ENCODE measurements around the gene TRAPPC8.

The TRAPPC8 gene

GRCh38 chr18:31892936-31893335 lies 50.0 kb downstream of the TRAPPC8 start:
- Histone ChIP-seq H3K9me2 (ENCODE audit: low read depth, low read length) (no peaks in the 10 kb centered on the region), H2AFZ (ENCODE audit: low read length) (no peak overlapping the region), H3K4me3 (ENCODE audit: low read depth, low read length, poor library complexity, severe bottlenecking) (no peak overlapping the region), H3K27me3 (ENCODE audit: insufficient read depth, low read length) (no peaks in the 10 kb centered on the region), H3K9me3 (ENCODE audit: low read length) (no peaks in the 10 kb centered on the region), H3K27ac (ENCODE audit: low read depth, low read length, poor library complexity, severe bottlenecking) (no peak overlapping the region), H4K20me1 (ENCODE audit: insufficient read depth, low read length) (no peaks in the 10 kb centered on the region), H3K79me2 (ENCODE audit: insufficient read depth, low read length) (no peaks in the 10 kb centered on the region), H3K36me3 (ENCODE audit: insufficient read depth, low read length) (peaks cover 57% of the 10 kb centered on the region), H3K4me1 (ENCODE audit: insufficient read depth, low read length, severe bottlenecking) (no peaks in the 10 kb centered on the region), H3K4me2 (ENCODE audit: low read length) (no peak overlapping the region), H3K9ac (ENCODE audit: low read length) (no peak overlapping the region), H3F3A (ENCODE audit: insufficient read depth, low read length) (no peaks in the 10 kb centered on the region)
- TF ChIP-seq EZH2 (IDR thresholded peaks at IDR 0.05; ENCODE audit: borderline replicate concordance, low read length), result no peak
- TF ChIP-seq CTCF (IDR thresholded peaks at IDR 0.05; ENCODE audit: low read length), result no peak

- H3K4me3 ChIP-seq (ENCODE audit: low read depth, low read length, poor library complexity, severe bottlenecking), result no peak overlapping the region
- no peaks in the 10 kb centered on the region for H4K20me1 ChIP-seq (ENCODE audit: insufficient read depth, low read length)
- H3K9me3 ChIP-seq (ENCODE audit: low read length), result no peaks in the 10 kb centered on the region
- H3K9ac ChIP-seq (ENCODE audit: low read length), result no peak overlapping the region
- no peaks in the 10 kb centered on the region for H3K79me2 ChIP-seq (ENCODE audit: insufficient read depth, low read length)
- no peaks in the 10 kb centered on the region for H3K27me3 ChIP-seq (ENCODE audit: insufficient read depth, low read length)
- H3K27ac ChIP-seq (ENCODE audit: low read depth, low read length, poor library complexity, severe bottlenecking), result no peak overlapping the region
- TF ChIP-seq EZH2 (IDR thresholded peaks at IDR 0.05; ENCODE audit: borderline replicate concordance, low read length), result no peak
- no peak for TF ChIP-seq CTCF (IDR thresholded peaks at IDR 0.05; ENCODE audit: low read length)
- H3K4me1 ChIP-seq (ENCODE audit: insufficient read depth, low read length, severe bottlenecking), result no peaks in the 10 kb centered on the region
- H3K36me3 ChIP-seq (ENCODE audit: insufficient read depth, low read length), result peaks cover 58% of the 10 kb centered on the region
- H2AFZ ChIP-seq (ENCODE audit: low read length), result no peak overlapping the region
- H3K4me2 ChIP-seq (ENCODE audit: low read length), result no peak overlapping the region
- H3K9me2 ChIP-seq (ENCODE audit: low read depth, low read length), result no peaks in the 10 kb centered on the region
- no peaks in the 10 kb centered on the region for H3F3A ChIP-seq (ENCODE audit: insufficient read depth, low read length)
Observed at GRCh38 chr18:31891566-31891965, 51.4 kb downstream of the TRAPPC8 start.

- Histone ChIP-seq H3F3A (ENCODE audit: insufficient read depth, low read length) (no peaks in the 10 kb centered on the region), H2AFZ (ENCODE audit: low read length) (no peak overlapping the region), H3K9ac (ENCODE audit: low read length) (no peak overlapping the region), H4K20me1 (ENCODE audit: insufficient read depth, low read length) (no peaks in the 10 kb centered on the region), H3K9me3 (ENCODE audit: low read length) (peaks cover 6% of the 10 kb centered on the region; the same call in 1 of the 2 replicates), H3K4me1 (ENCODE audit: insufficient read depth, low read length, severe bottlenecking) (no peaks in the 10 kb centered on the region), H3K4me3 (ENCODE audit: low read depth, low read length, poor library complexity, severe bottlenecking) (no peak overlapping the region), H3K79me2 (ENCODE audit: insufficient read depth, low read length) (no peaks in the 10 kb centered on the region), H3K9me2 (ENCODE audit: low read depth, low read length) (no peaks in the 10 kb centered on the region), H3K27me3 (ENCODE audit: insufficient read depth, low read length) (no peaks in the 10 kb centered on the region), H3K4me2 (ENCODE audit: low read length) (no peak overlapping the region), H3K36me3 (ENCODE audit: insufficient read depth, low read length) (peaks cover 73% of the 10 kb centered on the region), H3K27ac (ENCODE audit: low read depth, low read length, poor library complexity, severe bottlenecking) (no peak overlapping the region)
- TF ChIP-seq CTCF (IDR thresholded peaks at IDR 0.05; ENCODE audit: low read length) (no peak), EZH2 (IDR thresholded peaks at IDR 0.05; ENCODE audit: borderline replicate concordance, low read length) (no peak)
Observed at GRCh38 chr18:31884020-31884419, 58.9 kb downstream of the TRAPPC8 start.
